ENCODE results near the gene LRRC46. TPM values are rescaled to one million over a fixed set of nuclear protein-coding genes. Genes with fewer than 3 reads are reported as not detected.

LRRC46 gene
- total and polyA plus RNA-seq, 10 donors = 0.42 to 1.4 (median 1.1) TPM

DNA sequence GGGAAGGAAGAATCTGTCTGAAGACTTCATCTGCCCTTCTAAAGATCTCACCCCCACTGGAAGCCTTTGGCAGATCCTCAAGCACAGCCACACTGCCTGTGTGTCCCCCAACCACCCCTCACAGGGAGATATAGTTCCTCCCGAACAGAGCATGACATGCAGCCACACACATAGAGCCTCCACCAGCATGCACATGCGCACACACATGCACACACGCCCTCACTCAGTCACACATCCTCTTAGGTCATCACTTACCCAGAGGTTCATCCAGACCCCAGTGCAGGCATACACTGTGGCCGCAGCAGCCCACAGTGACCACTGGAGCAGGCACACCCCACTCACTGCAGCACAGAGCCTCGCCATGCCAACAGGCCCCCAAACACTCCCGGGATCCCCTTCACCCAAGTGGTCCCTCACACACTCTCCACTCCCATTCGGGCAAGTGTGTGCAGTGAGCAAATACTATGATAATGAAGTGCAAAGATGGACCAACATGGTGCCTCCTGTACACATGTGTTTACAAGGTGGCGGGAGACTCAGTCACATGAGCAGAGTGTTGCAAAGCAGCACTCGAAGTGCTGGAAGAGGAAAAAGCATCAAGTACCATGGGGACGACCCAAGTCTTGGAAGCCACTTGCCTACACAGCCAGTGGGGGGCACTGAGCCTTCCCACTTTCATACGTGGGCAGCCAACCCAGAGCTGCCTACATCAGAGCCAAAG lies 36.5 kb downstream of the LRRC46 start:
- intact Hi-C loops (cut with DNase I; ENCODE audit: low total_unique reads) = no loop called here
- Histone ChIP-seq H3K4me1 (peaks cover 0 to 12% (median 1%) of the 10 kb centered on the region in 6 donors), H3K4me3 (no peak overlapping the region), H3K27me3 (replicated peaks in 1 of 7) (peaks cover 0 to 78% (median 17%) of the 10 kb centered on the region in 7 donors), H3K9me3 (no peaks in the 10 kb centered on the region), H3K36me3 (no peaks in the 10 kb centered on the region), H3K27ac (no peak overlapping the region)
- TF ChIP-seq POLR2A (IDR thresholded peaks at IDR 0.05) (no peak), POLR2AphosphoS5 (IDR thresholded peaks at IDR 0.05) (no peak)
- TF ChIP-seq, protein P1, sequence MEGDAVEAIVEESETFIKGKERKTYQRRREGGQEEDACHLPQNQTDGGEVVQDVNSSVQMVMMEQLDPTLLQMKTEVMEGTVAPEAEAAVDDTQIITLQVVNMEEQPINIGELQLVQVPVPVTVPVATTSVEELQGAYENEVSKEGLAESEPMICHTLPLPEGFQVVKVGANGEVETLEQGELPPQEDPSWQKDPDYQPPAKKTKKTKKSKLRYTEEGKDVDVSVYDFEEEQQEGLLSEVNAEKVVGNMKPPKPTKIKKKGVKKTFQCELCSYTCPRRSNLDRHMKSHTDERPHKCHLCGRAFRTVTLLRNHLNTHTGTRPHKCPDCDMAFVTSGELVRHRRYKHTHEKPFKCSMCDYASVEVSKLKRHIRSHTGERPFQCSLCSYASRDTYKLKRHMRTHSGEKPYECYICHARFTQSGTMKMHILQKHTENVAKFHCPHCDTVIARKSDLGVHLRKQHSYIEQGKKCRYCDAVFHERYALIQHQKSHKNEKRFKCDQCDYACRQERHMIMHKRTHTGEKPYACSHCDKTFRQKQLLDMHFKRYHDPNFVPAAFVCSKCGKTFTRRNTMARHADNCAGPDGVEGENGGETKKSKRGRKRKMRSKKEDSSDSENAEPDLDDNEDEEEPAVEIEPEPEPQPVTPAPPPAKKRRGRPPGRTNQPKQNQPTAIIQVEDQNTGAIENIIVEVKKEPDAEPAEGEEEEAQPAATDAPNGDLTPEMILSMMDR (IDR thresholded peaks at IDR 0.05 in 8 of 11, conservative IDR thresholded peaks at IDR 0.05 in 3 of 11) = no peak
- WGBS, 5 donors = 78 to 92% (median 82%) methylated on average over 11 of the region's 11 CpGs
- no peak for DNase-seq

DNA sequence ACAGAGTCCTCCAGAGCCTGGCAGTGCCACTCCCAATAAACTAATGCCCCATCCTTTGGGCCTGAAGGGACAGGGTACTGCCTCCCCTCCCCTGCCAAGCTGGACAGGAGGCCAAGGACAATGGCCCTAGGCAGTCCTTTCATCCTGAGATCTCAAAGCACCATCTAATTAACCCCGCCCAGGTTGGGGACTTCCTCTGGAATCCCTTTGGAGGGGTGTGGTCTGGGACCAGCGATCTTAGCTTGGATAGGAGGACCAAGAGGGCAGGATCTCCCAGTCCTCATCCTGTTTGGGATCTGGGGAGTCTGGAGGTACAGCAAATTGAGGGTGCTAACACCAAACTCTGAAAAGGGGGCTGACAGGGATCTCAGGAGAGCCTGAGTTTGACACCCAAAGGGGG lies 37.6 kb downstream of the LRRC46 start:
- H3K4me3 ChIP-seq = no peak overlapping the region
- peaks cover 0 to 10% (median 0%) of the 10 kb centered on the region in 6 donors for H3K4me1 ChIP-seq
- WGBS, 5 donors = 29 to 55% (median 49%) methylated on average over 2 of the region's 2 CpGs
- no peak for DNase-seq
- no peak for TF ChIP-seq POLR2AphosphoS5 (IDR thresholded peaks at IDR 0.05)
- TF ChIP-seq, protein P1 (IDR thresholded peaks at IDR 0.05 in 8 of 11, conservative IDR thresholded peaks at IDR 0.05 in 3 of 11) = no peak
- no peak for TF ChIP-seq POLR2A (IDR thresholded peaks at IDR 0.05)
- H3K27ac ChIP-seq = no peak overlapping the region
- H3K27me3 ChIP-seq (replicated peaks in 1 of 7) = peaks cover 0 to 86% (median 17%) of the 10 kb centered on the region in 7 donors
- no peaks in the 10 kb centered on the region for H3K36me3 ChIP-seq
- no peaks in the 10 kb centered on the region for H3K9me3 ChIP-seq
- intact Hi-C loops (cut with DNase I; ENCODE audit: low total_unique reads) = no loop called here

DNA sequence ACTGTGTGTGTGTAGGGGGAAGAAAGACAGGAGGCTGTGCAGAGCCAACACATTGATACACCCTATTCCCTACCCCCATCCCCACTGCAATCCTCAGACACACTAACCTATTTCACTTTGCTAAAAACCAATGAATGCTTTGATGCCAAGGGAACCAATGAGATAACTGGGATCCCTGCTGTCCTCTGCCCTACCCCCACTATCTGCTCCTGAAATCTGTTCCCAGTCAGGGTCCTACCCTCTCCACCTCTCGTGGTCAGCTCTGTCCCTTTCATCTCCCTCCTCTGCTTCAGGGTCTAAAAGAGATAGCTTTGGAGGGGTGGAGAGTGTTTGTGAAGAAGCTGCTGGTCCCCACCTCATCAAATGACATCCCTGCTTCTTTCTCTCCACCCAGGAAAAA lies 38.6 kb downstream of the LRRC46 start:
- H3K4me1 ChIP-seq = peaks cover 0 to 10% (median 0%) of the 10 kb centered on the region in 6 donors
- WGBS, 5 donors = 35 to 55% (median 51%) methylated on average over 1 of the region's 1 CpG
- no peak overlapping the region for H3K27ac ChIP-seq
- no peaks in the 10 kb centered on the region for H3K36me3 ChIP-seq
- no peaks in the 10 kb centered on the region for H3K9me3 ChIP-seq
- DNase-seq = no peak
- H3K4me3 ChIP-seq = no peak overlapping the region
- intact Hi-C loops (cut with DNase I; ENCODE audit: low total_unique reads) = no loop called here
- TF ChIP-seq, protein P1 (IDR thresholded peaks at IDR 0.05 in 8 of 11, conservative IDR thresholded peaks at IDR 0.05 in 3 of 11) = no peak
- no peak for TF ChIP-seq POLR2AphosphoS5 (IDR thresholded peaks at IDR 0.05)
- TF ChIP-seq POLR2A (IDR thresholded peaks at IDR 0.05) = no peak
- H3K27me3 ChIP-seq (replicated peaks in 1 of 7) = peaks cover 0 to 88% (median 17%) of the 10 kb centered on the region in 7 donors

DNA sequence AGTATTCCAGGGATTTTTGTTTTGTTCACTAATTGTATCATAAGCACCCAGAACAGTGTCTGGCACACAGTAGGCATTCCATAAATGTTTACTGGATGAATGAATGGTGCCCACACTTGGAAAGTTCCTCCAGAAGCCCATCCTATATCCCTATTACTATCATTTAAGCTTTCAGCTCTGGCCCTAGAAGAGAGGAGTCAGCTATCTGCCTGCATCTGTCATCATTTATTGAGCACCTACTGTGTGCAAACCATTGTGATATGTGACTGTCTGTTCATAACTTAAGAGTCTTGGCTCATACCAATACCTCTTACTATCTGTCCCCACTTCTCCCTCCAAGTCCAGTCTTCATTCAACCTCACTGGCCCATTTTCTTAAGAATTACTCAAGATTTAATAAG lies 39.6 kb downstream of the LRRC46 start:
- no peaks in the 10 kb centered on the region for H3K36me3 ChIP-seq
- H3K4me3 ChIP-seq = no peak overlapping the region
- no peak for DNase-seq
- H3K27me3 ChIP-seq (replicated peaks in 1 of 7) = peaks cover 0 to 90% (median 17%) of the 10 kb centered on the region in 7 donors
- intact Hi-C loops (cut with DNase I; ENCODE audit: low total_unique reads) = no loop called here
- H3K9me3 ChIP-seq = no peaks in the 10 kb centered on the region
- H3K27ac ChIP-seq = no peak overlapping the region
- H3K4me1 ChIP-seq = peaks cover 0 to 10% (median 0%) of the 10 kb centered on the region in 6 donors
- no peak for TF ChIP-seq POLR2AphosphoS5 (IDR thresholded peaks at IDR 0.05)
- no peak for TF ChIP-seq POLR2A (IDR thresholded peaks at IDR 0.05)
- TF ChIP-seq, protein P1 (IDR thresholded peaks at IDR 0.05 in 8 of 11, conservative IDR thresholded peaks at IDR 0.05 in 3 of 11) = no peak

Data from spleen (tissue), 11 donors.